ENCODE measurements around the gene BLACAT1. TPM values are rescaled to one million over a fixed set of nuclear protein-coding genes. Genes with fewer than 3 reads are reported as not detected.
"Not testable (repeated sequence)": the region's sequence is repeated elsewhere in the genome, so short reads cannot be mapped to it uniquely, and the experiment has no call there.

The BLACAT1 gene
- total RNA-seq, 4 donors from 2014 or later: 0.48 TPM; not detected in 3

GRCh38 chr1:205486258-205486657 lies 30.4 kb upstream of the BLACAT1 start:
- no peak for TF ChIP-seq POLR2A (IDR thresholded peaks at IDR 0.05)
- no peak for TF ChIP-seq POLR2AphosphoS5 (IDR thresholded peaks at IDR 0.05)
- no peak for TF ChIP-seq CTCF (IDR thresholded peaks at IDR 0.05)
- H3K4me3 ChIP-seq: no peak overlapping the region
- H3K9me3 ChIP-seq: no peaks in the 10 kb centered on the region
- WGBS, 2 donors (ENCODE audit: low coverage in 1 of 2): 75 to 87% methylated on average over 5 to 6 of the region's 6 CpGs
- no peak overlapping the region for H3K27ac ChIP-seq
- no peaks in the 10 kb centered on the region for H3K36me3 ChIP-seq
- no peak for DNase-seq
- peaks cover 20% of the 10 kb centered on the region for H3K27me3 ChIP-seq
- in situ Hi-C loops (cut with MboI; ENCODE audit: low pct_ligation_motif_present in 1 of 4, low pct_unique_long_range_greater_than_20kb in 1 of 4, low sequenced_read_pairs in 3 of 4): loop anchor here in 3 of 4 donors (5.0 to 10.0 kb wide), 3 partner anchors 36 to 151 kb away; no protein-coding TSS in a partner anchor
- peaks cover 0 to 7% (median 2%) of the 10 kb centered on the region in 4 donors for H3K4me1 ChIP-seq
- intact Hi-C loops (cut with DNase I; ENCODE audit: low total_unique reads): no loop called here

- H3K4me1 ChIP-seq: peaks cover 0 to 7% (median 2%) of the 10 kb centered on the region in 4 donors
- intact Hi-C loops (cut with DNase I; ENCODE audit: low total_unique reads): loop anchor here (5.0 kb wide), 1 partner anchor 88 kb away; no protein-coding TSS in a partner anchor
- no peaks in the 10 kb centered on the region for H3K36me3 ChIP-seq
- H3K4me3 ChIP-seq: no peak overlapping the region
- peak; percentile 67 for DNase-seq
- no peak for TF ChIP-seq POLR2AphosphoS5 (IDR thresholded peaks at IDR 0.05)
- TF ChIP-seq CTCF (IDR thresholded peaks at IDR 0.05): peak; percentile 90 to 98 (median 97)
- 31% methylated on average over 12 of the region's 13 CpGs; no CpG with 5 or more reads in 1 of the 2 donors for WGBS, 2 donors (ENCODE audit: low coverage in 1 of 2)
- H3K27ac ChIP-seq: no peak overlapping the region
- H3K27me3 ChIP-seq: peaks cover 25% of the 10 kb centered on the region
- H3K9me3 ChIP-seq: no peaks in the 10 kb centered on the region
- in situ Hi-C loops (cut with MboI; ENCODE audit: low pct_ligation_motif_present in 1 of 4, low pct_unique_long_range_greater_than_20kb in 1 of 4, low sequenced_read_pairs in 3 of 4): loop anchor here in 3 of 4 donors (5.0 to 10.0 kb wide), 3 partner anchors 37 to 150 kb away; no protein-coding TSS in a partner anchor
Observed at GRCh38 chr1:205484985-205485967, 29.4 kb upstream of the BLACAT1 start.

- Histone ChIP-seq H3K4me3 (no peak overlapping the region), H3K27me3 (peaks cover 27% of the 10 kb centered on the region), H3K36me3 (no peaks in the 10 kb centered on the region), H3K9me3 (no peaks in the 10 kb centered on the region), H3K27ac (no peak overlapping the region), H3K4me1 (peaks cover 0 to 8% (median 4%) of the 10 kb centered on the region in 4 donors)
- no peak for DNase-seq
- intact Hi-C loops (cut with DNase I; ENCODE audit: low total_unique reads): loop anchor here (5.0 kb wide), 1 partner anchor 86 kb away; no protein-coding TSS in a partner anchor
- TF ChIP-seq POLR2A (IDR thresholded peaks at IDR 0.05) (no peak), EP300 (IDR thresholded peaks at IDR 0.05; ENCODE audit: low read depth) (no peak)
- in situ Hi-C loops (cut with MboI; ENCODE audit: low pct_ligation_motif_present in 1 of 4, low pct_unique_long_range_greater_than_20kb in 1 of 4, low sequenced_read_pairs in 3 of 4): loop anchor here in 2 of 4 donors (10.0 kb wide), 2 partner anchors 89 to 149 kb away; no protein-coding TSS in a partner anchor
- WGBS, 2 donors (ENCODE audit: low coverage in 1 of 2): 49 to 83% methylated on average over 1 to 2 of the region's 2 CpGs
Observed at GRCh38 chr1:205483372-205483771, 27.5 kb upstream of the BLACAT1 start.

GRCh38 chr1:205482587-205482986 lies 26.7 kb upstream of the BLACAT1 start:
- H3K27ac ChIP-seq, H3K9me3 ChIP-seq, H3K4me3 ChIP-seq, DNase-seq, H3K36me3 ChIP-seq: not testable (repeated sequence)
- intact Hi-C loops (cut with DNase I; ENCODE audit: low total_unique reads): loop anchor here (5.0 kb wide), 1 partner anchor 85 kb away; no protein-coding TSS in a partner anchor
- in situ Hi-C loops (cut with MboI; ENCODE audit: low pct_ligation_motif_present in 1 of 4, low pct_unique_long_range_greater_than_20kb in 1 of 4, low sequenced_read_pairs in 3 of 4): loop anchor here in 2 of 4 donors (10.0 kb wide), 2 partner anchors 88 to 148 kb away; no protein-coding TSS in a partner anchor
- 94 to 100% methylated on average over 1 to 11 of the region's 11 CpGs for WGBS, 2 donors (ENCODE audit: low coverage in 1 of 2)
- Histone ChIP-seq H3K4me1 (peaks cover 0 to 15% (median 11%) of the 10 kb centered on the region in 4 donors), H3K27me3 (peaks cover 27% of the 10 kb centered on the region)

GRCh38 chr1:205481629-205482151 lies 25.8 kb upstream of the BLACAT1 start:
- Histone ChIP-seq H3K9me3 (no peaks in the 10 kb centered on the region), H3K27ac (no peak overlapping the region), H3K36me3 (no peaks in the 10 kb centered on the region), H3K4me3 (no peak overlapping the region), H3K27me3 (peaks cover 27% of the 10 kb centered on the region), H3K4me1 (peaks cover 0 to 15% (median 12%) of the 10 kb centered on the region in 4 donors)
- TF ChIP-seq EP300 (IDR thresholded peaks at IDR 0.05; ENCODE audit: low read depth): no peak
- TF ChIP-seq POLR2AphosphoS5 (IDR thresholded peaks at IDR 0.05): no peak
- no peak for TF ChIP-seq CTCF (IDR thresholded peaks at IDR 0.05)
- TF ChIP-seq POLR2A (IDR thresholded peaks at IDR 0.05): no peak
- intact Hi-C loops (cut with DNase I; ENCODE audit: low total_unique reads) (loop anchor here (5.0 kb wide), 1 partner anchor 84 kb away; no protein-coding TSS in a partner anchor), in situ Hi-C loops (cut with MboI; ENCODE audit: low pct_ligation_motif_present in 1 of 4, low pct_unique_long_range_greater_than_20kb in 1 of 4, low sequenced_read_pairs in 3 of 4) (loop anchor here in 2 of 4 donors (10.0 kb wide), 2 partner anchors 87 to 147 kb away; no protein-coding TSS in a partner anchor)
- 75 to 84% methylated on average over 5 to 15 of the region's 15 CpGs for WGBS, 2 donors (ENCODE audit: low coverage in 1 of 2)
- DNase-seq: no peak

All from transverse colon (tissue), 4 donors.